ENCODE measurements around the gene MAP1LC3B2. TPM values are rescaled to one million over a fixed set of nuclear protein-coding genes. Genes with fewer than 3 reads are reported as not detected.

The MAP1LC3B2 gene
- total and polyA plus RNA-seq, 9 donors, result 0.71 to 9.2 (median 5.3) TPM

DNA sequence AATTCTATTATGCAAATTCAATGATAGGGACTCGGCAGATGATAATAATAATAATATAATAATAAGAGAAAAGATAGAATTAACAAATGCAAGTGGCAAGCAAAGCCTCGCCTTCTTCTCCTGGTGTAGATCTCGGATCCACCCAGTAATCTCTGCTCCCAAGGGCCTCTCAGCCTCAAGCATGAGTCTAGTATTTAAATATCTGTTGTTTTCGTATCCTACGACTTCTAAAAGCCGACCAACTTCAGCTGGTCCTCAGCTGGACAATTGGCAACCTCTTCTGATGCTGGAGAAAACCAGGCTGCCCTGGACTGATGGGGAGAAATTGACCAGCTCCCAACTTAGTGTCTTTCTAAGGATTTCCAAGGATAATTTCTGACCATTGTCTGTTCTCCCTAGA lies 14.0 kb upstream of the MAP1LC3B2 start:
- no peaks in the 10 kb centered on the region for H3K36me3 ChIP-seq (ENCODE audit: control insufficient read depth, insufficient read depth, low read length)
- peak; percentile 85 for DNase-seq
- peak overlapping the region; percentile 71 for H3K27ac ChIP-seq (ENCODE audit: low read length)
- no peaks in the 10 kb centered on the region for H3K9me3 ChIP-seq (replicated peaks; ENCODE audit: control insufficient read depth, low read depth, low read length)
- WGBS (ENCODE audit: insufficient coverage), result no CpG with 5 or more reads among the region's 6 CpGs
- no peaks in the 10 kb centered on the region for H3K27me3 ChIP-seq (ENCODE audit: control insufficient read depth, insufficient read depth, low read length)
- H3K4me3 ChIP-seq (ENCODE audit: low read length), result no peak overlapping the region
- H3K4me1 ChIP-seq (ENCODE audit: control insufficient read depth, insufficient read depth, low read length), result peaks cover 46% of the 10 kb centered on the region

DNA sequence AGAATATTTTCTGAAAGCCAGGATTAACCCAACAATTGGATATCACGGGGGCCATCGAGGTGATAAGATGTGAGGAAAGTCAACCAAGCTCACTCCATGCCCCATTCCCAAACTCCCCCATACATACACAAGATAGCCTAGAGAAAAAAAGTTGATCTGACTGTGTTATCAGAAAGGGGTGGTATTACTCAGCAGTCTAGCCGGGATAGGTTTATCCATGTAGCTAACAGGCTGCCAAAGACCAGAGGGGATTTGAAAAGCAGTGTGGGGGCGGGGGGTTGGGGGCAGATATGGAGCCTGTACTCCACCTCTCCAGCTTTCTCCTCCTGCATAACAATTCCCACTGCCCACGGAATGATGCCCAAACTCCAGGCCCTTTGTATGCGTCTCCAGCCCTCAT lies 13.2 kb upstream of the MAP1LC3B2 start:
- no peaks in the 10 kb centered on the region for H3K36me3 ChIP-seq (ENCODE audit: control insufficient read depth, insufficient read depth, low read length)
- no peaks in the 10 kb centered on the region for H3K27me3 ChIP-seq (ENCODE audit: control insufficient read depth, insufficient read depth, low read length)
- no peak overlapping the region for H3K4me3 ChIP-seq (ENCODE audit: low read length)
- H3K9me3 ChIP-seq (replicated peaks; ENCODE audit: control insufficient read depth, low read depth, low read length), result no peaks in the 10 kb centered on the region
- WGBS (ENCODE audit: insufficient coverage), result 76% methylated on average over 2 of the region's 6 CpGs
- peaks cover 43% of the 10 kb centered on the region for H3K4me1 ChIP-seq (ENCODE audit: control insufficient read depth, insufficient read depth, low read length)
- no peak overlapping the region for H3K27ac ChIP-seq (ENCODE audit: low read length)
- DNase-seq, result no peak

DNA sequence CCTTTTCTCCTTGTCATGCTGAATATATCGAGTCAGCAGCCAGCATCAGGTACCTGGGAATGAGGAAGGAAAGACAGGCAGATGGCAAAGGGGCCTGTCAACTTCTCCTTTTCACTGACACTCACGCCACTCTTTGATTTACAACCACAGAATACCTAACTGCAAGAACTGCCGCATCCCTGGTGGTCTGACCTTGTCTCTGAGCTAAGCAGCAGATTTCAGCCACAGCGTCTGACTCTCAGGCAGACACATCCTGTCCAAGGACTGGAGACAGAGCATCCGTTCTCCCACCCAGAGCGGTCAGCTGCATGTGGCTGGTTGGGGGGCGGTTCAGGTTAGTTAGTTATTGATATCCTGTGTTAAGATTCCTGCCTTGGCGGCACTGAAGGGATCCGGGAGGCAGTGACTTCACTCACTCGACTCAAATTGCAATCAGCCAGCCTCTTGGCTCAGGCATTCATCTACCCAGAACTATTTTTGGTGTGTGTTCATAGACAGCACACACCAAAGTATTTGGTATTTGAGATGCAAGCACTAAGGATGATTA lies 11.2 kb upstream of the MAP1LC3B2 start:
- Histone ChIP-seq H3K4me3 (ENCODE audit: low read length) (no peak overlapping the region), H3K36me3 (ENCODE audit: control insufficient read depth, insufficient read depth, low read length) (no peaks in the 10 kb centered on the region), H3K27ac (ENCODE audit: low read length) (peak overlapping the region; percentile 44)

DNA sequence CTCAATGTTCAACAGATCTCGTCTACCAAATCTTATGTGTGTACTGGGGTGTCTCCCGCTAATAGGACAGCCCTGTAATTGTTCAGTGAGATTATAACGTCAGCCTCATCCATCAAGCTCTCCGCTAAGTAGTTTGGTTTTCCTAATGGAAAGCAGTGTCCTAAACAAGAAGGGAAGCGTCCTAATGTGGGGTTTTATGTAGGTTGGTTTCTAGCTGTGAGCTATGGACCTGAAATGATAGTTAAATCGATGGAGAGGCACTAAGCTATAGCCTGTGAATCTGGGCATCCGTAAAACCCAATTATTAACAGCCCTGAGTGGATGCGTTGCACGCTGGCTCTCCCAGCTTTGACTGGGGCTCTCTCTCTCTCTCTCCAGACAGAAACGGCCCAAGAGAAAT lies 9.2 kb upstream of the MAP1LC3B2 start:
- H3K27ac ChIP-seq (ENCODE audit: low read length), result no peak overlapping the region
- no peaks in the 10 kb centered on the region for H3K27me3 ChIP-seq (ENCODE audit: control insufficient read depth, insufficient read depth, low read length)
- no peaks in the 10 kb centered on the region for H3K9me3 ChIP-seq (replicated peaks; ENCODE audit: control insufficient read depth, low read depth, low read length)
- DNase-seq, result no peak
- WGBS (ENCODE audit: insufficient coverage), result no CpG with 5 or more reads among the region's 10 CpGs
- no peaks in the 10 kb centered on the region for H3K36me3 ChIP-seq (ENCODE audit: control insufficient read depth, insufficient read depth, low read length)
- peaks cover 23% of the 10 kb centered on the region for H3K4me1 ChIP-seq (ENCODE audit: control insufficient read depth, insufficient read depth, low read length)
- H3K4me3 ChIP-seq (ENCODE audit: low read length), result no peak overlapping the region

More for the DNA sequence above, 11.2 kb upstream of the MAP1LC3B2 start:
- WGBS (ENCODE audit: insufficient coverage), result 0% methylated on average over 1 of the region's 10 CpGs
- H3K4me1 ChIP-seq (ENCODE audit: control insufficient read depth, insufficient read depth, low read length), result peaks cover 37% of the 10 kb centered on the region
- peak; percentile 85 for DNase-seq
- H3K27me3 ChIP-seq (ENCODE audit: control insufficient read depth, insufficient read depth, low read length), result no peaks in the 10 kb centered on the region
- H3K9me3 ChIP-seq (replicated peaks; ENCODE audit: control insufficient read depth, low read depth, low read length), result no peaks in the 10 kb centered on the region

DNA sequence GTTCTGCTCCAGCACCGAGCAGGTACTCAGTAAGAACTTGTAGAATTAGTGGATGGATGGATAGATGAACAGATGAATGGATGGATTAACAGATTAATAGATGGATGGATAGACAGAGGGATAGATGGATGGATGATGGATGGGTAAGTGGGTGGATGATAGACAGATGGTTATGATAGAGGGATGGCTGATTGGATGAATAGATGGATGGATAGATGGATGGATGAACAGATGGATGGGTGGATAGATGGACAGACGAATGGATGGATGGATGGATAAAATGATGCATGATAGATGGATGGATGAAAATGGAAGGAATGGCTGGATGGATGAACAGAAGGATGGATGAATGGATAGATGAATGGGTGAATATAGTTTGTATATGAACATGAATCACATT lies 8.0 kb upstream of the MAP1LC3B2 start:
- Histone ChIP-seq H3K36me3 (ENCODE audit: control insufficient read depth, insufficient read depth, low read length) (no peaks in the 10 kb centered on the region), H3K9me3 (replicated peaks; ENCODE audit: control insufficient read depth, low read depth, low read length) (no peaks in the 10 kb centered on the region), H3K4me1 (ENCODE audit: control insufficient read depth, insufficient read depth, low read length) (peaks cover 16% of the 10 kb centered on the region), H3K4me3 (ENCODE audit: low read length) (no peak overlapping the region), H3K27me3 (ENCODE audit: control insufficient read depth, insufficient read depth, low read length) (no peaks in the 10 kb centered on the region), H3K27ac (ENCODE audit: low read length) (no peak overlapping the region)
- DNase-seq, result no peak
- WGBS (ENCODE audit: insufficient coverage), result 64% methylated on average over 2 of the region's 2 CpGs

DNA sequence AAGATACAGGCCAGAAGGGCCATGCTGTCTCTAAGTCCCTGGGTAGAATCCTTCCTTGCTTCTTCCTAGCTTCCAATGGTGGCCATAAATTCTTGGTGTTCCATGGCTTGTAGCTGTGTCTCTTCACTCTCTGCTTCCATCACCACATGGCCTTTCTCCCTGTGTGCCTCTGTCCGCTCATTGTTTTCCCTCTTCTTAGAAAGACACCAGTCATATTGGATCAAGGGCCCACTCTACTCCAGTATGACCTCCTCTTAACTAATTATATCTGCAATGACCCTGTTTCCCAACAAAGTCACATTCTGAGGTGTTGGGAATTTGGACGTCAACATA lies 7.6 kb upstream of the MAP1LC3B2 start:
- Histone ChIP-seq H3K4me1 (ENCODE audit: control insufficient read depth, insufficient read depth, low read length) (peaks cover 16% of the 10 kb centered on the region), H3K36me3 (ENCODE audit: control insufficient read depth, insufficient read depth, low read length) (no peaks in the 10 kb centered on the region), H3K27me3 (ENCODE audit: control insufficient read depth, insufficient read depth, low read length) (no peaks in the 10 kb centered on the region), H3K4me3 (ENCODE audit: low read length) (no peak overlapping the region), H3K27ac (ENCODE audit: low read length) (no peak overlapping the region), H3K9me3 (replicated peaks; ENCODE audit: control insufficient read depth, low read depth, low read length) (no peaks in the 10 kb centered on the region)
- 83% methylated on average over 1 of the region's 2 CpGs for WGBS (ENCODE audit: insufficient coverage)
- DNase-seq, result no peak

DNA sequence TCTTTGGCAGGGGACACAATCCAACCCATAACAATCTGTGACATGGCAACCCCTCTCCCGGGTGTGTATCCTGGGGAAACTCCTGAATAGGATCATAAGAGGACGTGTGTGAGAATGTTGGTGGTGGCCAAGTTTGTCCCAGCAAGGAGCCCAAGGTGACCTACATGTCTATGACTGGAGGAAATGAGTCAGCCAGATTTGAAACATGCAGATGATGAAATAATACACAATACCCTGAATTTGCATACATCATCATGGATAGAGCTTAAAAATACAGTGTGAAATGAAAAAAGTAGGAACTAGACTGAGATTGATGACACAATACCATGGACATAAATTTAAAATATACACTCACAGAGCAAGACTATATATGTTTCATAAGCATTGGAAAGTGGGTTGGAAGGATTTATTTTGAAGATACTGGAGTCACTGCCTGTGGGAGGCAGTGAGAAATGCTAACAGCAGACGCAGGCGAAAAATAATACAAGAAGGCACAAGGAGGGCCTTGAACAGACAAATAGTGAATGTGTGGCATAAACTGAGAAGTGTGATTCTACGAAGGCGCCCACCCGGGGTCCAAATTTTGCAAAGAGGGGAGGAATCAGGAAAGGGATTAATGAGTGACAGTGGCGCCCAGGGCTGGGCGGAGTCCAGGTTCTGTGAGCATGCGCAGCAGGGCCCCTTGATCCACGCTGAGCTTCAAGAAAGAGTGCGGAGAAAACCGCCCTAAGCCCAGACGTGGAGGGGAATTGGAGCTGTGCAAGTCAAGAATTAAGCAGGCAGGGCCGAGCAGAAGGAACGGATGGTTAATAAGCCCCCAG lies 7.0 kb upstream of the MAP1LC3B2 start:
- DNase-seq, result no peak
- Histone ChIP-seq H3K4me1 (ENCODE audit: control insufficient read depth, insufficient read depth, low read length) (peaks cover 16% of the 10 kb centered on the region), H3K27ac (ENCODE audit: low read length) (no peak overlapping the region), H3K9me3 (replicated peaks; ENCODE audit: control insufficient read depth, low read depth, low read length) (no peaks in the 10 kb centered on the region), H3K36me3 (ENCODE audit: control insufficient read depth, insufficient read depth, low read length) (no peaks in the 10 kb centered on the region), H3K4me3 (ENCODE audit: low read length) (no peak overlapping the region), H3K27me3 (ENCODE audit: control insufficient read depth, insufficient read depth, low read length) (no peaks in the 10 kb centered on the region)
- WGBS (ENCODE audit: insufficient coverage), result 86% methylated on average over 15 of the region's 16 CpGs

DNA sequence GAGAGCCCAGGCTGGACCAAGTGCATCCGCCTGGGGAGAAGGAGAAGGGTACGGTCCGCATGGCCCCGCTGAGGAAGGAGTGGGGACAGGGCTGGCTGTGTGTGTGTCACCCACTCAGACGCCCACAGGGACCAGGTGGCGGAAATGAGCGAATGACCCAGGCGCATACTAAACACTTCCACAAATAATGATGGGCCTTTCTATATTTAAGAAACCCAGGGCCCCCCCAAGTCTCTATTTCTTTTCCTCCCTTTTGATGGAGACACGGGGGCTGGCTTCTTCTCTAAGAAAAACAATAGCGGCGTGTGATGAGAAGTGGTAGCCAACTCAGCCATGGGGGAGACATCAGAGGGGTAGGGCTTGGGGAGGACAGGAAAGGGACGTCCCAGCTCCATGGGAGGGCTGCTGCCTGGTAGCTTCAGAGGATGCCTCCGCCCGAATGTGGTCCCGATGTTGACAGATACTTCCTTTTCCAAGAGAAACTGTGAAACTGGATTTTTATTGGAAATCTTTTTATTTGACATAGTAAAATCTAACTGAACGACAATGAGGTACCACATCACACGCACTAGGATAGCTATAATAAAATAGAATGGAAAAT lies 6.3 kb upstream of the MAP1LC3B2 start:
- H3K27ac ChIP-seq (ENCODE audit: low read length), result no peak overlapping the region
- no peaks in the 10 kb centered on the region for H3K9me3 ChIP-seq (replicated peaks; ENCODE audit: control insufficient read depth, low read depth, low read length)
- DNase-seq, result no peak
- 83% methylated on average over 10 of the region's 17 CpGs for WGBS (ENCODE audit: insufficient coverage)
- H3K27me3 ChIP-seq (ENCODE audit: control insufficient read depth, insufficient read depth, low read length), result no peaks in the 10 kb centered on the region
- H3K36me3 ChIP-seq (ENCODE audit: control insufficient read depth, insufficient read depth, low read length), result no peaks in the 10 kb centered on the region
- no peak overlapping the region for H3K4me3 ChIP-seq (ENCODE audit: low read length)
- H3K4me1 ChIP-seq (ENCODE audit: control insufficient read depth, insufficient read depth, low read length), result peaks cover 13% of the 10 kb centered on the region

DNA sequence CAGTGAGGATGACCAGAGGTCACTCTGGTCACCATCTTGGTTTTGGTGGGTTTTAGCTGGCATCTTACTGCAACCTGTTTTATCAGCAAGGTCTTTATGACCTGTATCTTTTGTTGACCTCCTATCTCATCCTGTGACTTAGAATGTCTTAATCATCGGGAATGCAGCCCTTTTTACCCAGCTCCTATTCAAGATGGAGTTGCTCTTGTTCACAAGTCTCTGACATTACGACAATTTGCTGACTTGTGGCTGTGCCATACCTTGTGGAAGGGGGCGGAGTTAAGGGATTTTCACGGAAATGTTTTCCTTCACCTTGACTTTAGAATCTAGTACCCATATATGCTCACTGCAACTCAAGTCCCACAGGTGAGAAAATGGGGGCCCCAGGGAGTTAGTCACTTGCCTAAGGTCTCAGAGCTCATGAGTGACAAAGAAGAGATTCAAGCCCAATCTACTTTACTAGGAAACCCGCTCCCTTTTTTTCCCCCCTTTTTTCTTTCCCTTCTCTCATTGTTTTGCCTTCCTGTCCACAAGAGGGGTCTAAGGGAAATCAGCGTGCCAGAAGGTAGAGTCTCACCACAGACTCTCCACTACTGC lies 2.7 kb upstream of the MAP1LC3B2 start:
- WGBS (ENCODE audit: insufficient coverage), result 93% methylated on average over 3 of the region's 6 CpGs
- H3K4me3 ChIP-seq (ENCODE audit: low read length), result no peak overlapping the region
- H3K4me1 ChIP-seq (ENCODE audit: control insufficient read depth, insufficient read depth, low read length), result peaks cover 26% of the 10 kb centered on the region
- H3K27me3 ChIP-seq (ENCODE audit: control insufficient read depth, insufficient read depth, low read length), result no peaks in the 10 kb centered on the region
- no peak for DNase-seq
- no peak overlapping the region for H3K27ac ChIP-seq (ENCODE audit: low read length)
- no peaks in the 10 kb centered on the region for H3K36me3 ChIP-seq (ENCODE audit: control insufficient read depth, insufficient read depth, low read length)
- no peaks in the 10 kb centered on the region for H3K9me3 ChIP-seq (replicated peaks; ENCODE audit: control insufficient read depth, low read depth, low read length)

DNA sequence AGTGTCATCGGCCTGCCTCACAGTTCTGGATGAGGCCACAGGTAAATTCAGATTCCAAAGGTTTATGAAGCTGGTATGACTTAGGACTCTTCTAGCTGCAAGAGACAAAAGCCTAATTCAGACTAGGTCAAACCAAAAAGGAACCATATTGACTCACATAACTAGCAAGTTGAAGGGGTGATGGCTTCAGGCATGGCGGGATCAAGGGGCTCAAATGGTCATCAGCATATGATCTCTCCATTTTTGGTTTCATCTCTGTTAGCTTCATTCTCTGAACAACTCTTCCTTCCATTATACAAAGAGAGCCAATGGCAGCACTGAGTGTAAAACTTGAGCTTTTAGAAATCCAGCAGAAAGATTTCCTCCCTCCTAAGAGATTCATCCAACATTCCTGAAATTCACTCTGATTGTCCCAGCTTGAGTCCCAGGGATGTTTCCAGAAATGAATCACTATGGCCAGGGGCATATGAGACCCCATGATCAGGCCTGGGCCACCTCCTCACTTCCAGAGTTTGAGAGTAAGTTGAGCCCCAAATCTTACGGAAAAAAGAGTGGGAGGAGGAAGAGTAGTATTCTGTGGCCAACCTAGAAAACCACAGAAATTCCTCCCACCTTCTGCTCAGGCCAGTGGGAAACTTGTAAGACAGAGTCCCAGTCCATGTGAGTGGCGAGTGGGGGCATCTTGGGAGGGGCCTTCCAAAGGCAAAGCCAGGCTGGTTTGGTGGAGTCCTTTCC lies 2.0 kb upstream of the MAP1LC3B2 start:
- Histone ChIP-seq H3K36me3 (ENCODE audit: control insufficient read depth, insufficient read depth, low read length) (no peaks in the 10 kb centered on the region), H3K4me1 (ENCODE audit: control insufficient read depth, insufficient read depth, low read length) (peaks cover 28% of the 10 kb centered on the region), H3K4me3 (ENCODE audit: low read length) (no peak overlapping the region), H3K9me3 (replicated peaks; ENCODE audit: control insufficient read depth, low read depth, low read length) (no peaks in the 10 kb centered on the region), H3K27me3 (ENCODE audit: control insufficient read depth, insufficient read depth, low read length) (no peaks in the 10 kb centered on the region), H3K27ac (ENCODE audit: low read length) (no peak overlapping the region)
- whole genome bisulfite sequencing (ENCODE audit: insufficient coverage), result 80% methylated on average over 1 of the region's 4 CpGs
- DNase-seq, result no peak

Data from muscle of leg (tissue), 11 donors.